RWPE1 (cell line): ENCODE results near the gene ZNF471.

ENCODE experiments used
- CTCF ChIA-PET: fragments of 350-600 bp; sonication (Branson Sonifier 250); formaldehyde crosslinking; extraction: SDS; loops from one replicate; lab custom pipeline; 2021; lab: Yijun Ruan, JAX
- POLR2A ChIA-PET: fragments of 400-600 bp; formaldehyde crosslinking; extraction: SDS; loops from one replicate; lab custom pipeline; 2020; ENCODE audit warnings: antibody characterized with exemption; ENCODE audit not compliant: low non-redundant PET; lab: Yijun Ruan, JAX
- DNase-seq: peaks from one replicate; pipeline ENCODE4 v3.0.0; 2012; ENCODE audit warnings: low spot score
- H3K27ac ChIP-seq: fragments of 450-650 bp; 2 replicates; pipeline ENCODE4 v1.5.1; 2017
- TF ChIP-seq, protein P1 (sequence below): fragments of 450-650 bp; conservative IDR thresholded peaks from 2 replicates; pipeline ENCODE4 v1.5.1; 2017; ENCODE audit warnings: low read depth, mild to moderate bottlenecking

Gene ZNF471

GRCh38 chr19:56491399-56491798, 16.3 kb upstream of the ZNF471 start:
- no peak for DNase-seq
- ChIA-PET POLR2A (no interaction called here), CTCF (no interaction called here)
- H3K27ac ChIP-seq: no peak overlapping the region
- TF ChIP-seq, protein P1, sequence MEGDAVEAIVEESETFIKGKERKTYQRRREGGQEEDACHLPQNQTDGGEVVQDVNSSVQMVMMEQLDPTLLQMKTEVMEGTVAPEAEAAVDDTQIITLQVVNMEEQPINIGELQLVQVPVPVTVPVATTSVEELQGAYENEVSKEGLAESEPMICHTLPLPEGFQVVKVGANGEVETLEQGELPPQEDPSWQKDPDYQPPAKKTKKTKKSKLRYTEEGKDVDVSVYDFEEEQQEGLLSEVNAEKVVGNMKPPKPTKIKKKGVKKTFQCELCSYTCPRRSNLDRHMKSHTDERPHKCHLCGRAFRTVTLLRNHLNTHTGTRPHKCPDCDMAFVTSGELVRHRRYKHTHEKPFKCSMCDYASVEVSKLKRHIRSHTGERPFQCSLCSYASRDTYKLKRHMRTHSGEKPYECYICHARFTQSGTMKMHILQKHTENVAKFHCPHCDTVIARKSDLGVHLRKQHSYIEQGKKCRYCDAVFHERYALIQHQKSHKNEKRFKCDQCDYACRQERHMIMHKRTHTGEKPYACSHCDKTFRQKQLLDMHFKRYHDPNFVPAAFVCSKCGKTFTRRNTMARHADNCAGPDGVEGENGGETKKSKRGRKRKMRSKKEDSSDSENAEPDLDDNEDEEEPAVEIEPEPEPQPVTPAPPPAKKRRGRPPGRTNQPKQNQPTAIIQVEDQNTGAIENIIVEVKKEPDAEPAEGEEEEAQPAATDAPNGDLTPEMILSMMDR: no peak

DNA sequence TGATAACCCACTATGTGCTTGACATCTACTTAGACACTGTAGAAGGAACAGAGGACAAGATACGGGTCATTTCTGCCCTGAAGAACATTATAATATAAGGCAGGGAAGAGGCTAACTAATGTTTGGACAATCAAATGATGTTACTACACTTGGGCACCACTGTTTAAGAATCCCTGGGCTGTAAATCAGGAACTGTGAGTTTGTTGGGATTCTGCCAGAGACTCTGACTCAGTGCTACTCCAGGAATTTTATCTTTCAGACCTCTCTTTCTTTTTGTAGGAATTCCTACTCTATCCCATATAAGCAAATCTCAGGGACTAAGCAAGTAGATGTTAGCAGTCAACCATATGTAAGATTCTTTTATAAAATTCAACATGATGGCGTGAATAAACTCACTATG, 3.1 kb upstream of the ZNF471 start:
- no peak overlapping the region for H3K27ac ChIP-seq
- POLR2A ChIA-PET: no interaction called here
- TF ChIP-seq, protein P1: no peak
- CTCF ChIA-PET: no interaction called here
- DNase-seq: no peak

- H3K27ac ChIP-seq: peak overlapping the region; percentile 90
- TF ChIP-seq, protein P1: no peak
- POLR2A ChIA-PET: no interaction called here
- DNase-seq: no peak
- CTCF ChIA-PET: no interaction called here
Measured at GRCh38 chr19:56508290-56508778, 679 bp downstream of the ZNF471 start.

DNA sequence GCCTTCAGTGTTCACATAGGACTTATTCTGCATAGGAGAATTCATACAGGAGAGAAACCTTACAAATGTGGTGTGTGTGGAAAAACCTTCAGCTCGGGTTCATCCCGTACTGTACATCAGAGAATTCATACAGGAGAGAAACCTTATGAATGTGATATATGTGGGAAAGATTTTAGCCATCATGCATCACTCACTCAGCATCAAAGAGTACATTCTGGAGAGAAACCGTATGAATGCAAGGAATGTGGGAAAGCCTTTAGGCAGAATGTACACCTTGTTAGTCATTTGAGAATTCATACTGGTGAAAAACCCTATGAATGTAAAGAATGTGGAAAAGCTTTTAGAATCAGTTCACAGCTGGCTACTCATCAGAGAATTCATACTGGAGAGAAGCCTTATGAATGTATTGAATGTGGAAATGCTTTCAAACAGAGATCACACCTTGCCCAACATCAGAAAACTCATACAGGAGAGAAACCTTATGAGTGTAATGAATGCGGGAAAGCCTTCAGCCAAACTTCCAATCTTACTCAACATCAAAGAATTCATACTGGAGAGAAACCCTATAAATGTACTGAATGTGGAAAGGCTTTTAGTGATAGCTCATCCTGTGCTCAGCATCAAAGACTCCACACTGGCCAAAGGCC, 17.7 kb downstream of the ZNF471 start:
- no peak overlapping the region for H3K27ac ChIP-seq
- no peak for DNase-seq
- ChIA-PET POLR2A (no interaction called here), CTCF (no interaction called here)
- TF ChIP-seq, protein P1: no peak

DNA sequence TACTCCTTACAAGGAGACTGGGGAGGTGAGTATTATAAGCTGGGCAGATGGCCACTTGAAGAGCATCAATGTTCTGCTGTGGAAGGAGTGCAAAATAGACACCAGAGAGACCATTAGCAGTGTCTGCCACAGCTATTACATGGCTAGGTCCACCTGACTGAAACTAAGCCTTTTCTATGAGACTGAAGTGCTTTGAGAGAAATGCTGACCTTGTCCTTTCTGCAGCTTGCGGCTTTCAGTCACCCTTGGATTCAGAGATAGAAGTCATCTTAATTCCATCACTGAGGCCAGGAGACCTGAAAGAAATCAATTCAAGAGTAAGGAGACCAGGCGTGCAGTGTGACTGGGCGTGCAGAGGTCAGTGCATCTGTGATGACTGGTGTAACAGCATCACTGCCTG, 29.8 kb downstream of the ZNF471 start:
- CTCF ChIA-PET: no interaction called here
- POLR2A ChIA-PET: no interaction called here
- TF ChIP-seq, protein P1: no peak
- no peak for DNase-seq
- H3K27ac ChIP-seq: no peak overlapping the region

DNA sequence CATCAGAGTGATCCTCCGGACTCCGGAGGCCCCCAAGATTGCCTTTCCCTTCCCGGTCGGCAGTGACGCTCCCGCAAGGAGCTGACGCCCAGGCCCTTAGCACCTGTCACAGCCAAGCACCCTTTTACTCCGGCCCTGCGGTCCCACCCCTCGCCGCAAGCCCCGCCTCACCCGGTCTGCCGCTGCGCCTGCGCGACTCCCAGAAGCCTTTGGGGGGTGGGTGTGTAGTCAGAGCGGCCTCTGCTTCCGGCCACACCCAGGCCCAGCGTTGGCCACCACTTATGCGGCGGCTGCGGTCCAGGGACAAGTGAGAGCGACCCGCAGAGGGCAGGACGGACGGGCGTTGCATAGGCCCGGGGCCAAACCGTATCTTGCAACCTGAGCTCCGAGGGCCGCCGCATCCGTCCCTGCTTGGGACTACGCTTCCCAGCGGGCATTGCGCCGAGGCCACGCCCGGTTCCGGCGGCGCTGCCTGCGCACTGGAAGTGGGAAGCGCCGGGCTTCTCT, 30.7 kb downstream of the ZNF471 start:
- peak overlapping the region; percentile 91 for H3K27ac ChIP-seq
- TF ChIP-seq, protein P1: no peak
- POLR2A ChIA-PET: no interaction called here
- CTCF ChIA-PET: no interaction called here
- peak; percentile 48 for DNase-seq
